Hematopoietic multipotent progenitor cell treated with erythropoietin and hydrocortisone succinate and interleukin-3 and kit ligand, for 8 days (in vitro differentiated cells): Measurements from ENCODE around the gene KCNMB4.
"Not testable (repeated sequence)": the region's sequence is repeated elsewhere in the genome, so short reads cannot be mapped to it uniquely, and the experiment has no call there.

ENCODE experiments used
- DNase-seq: peaks from one replicate; pipeline ENCODE4 v3.0.0-alpha.2; 2015

Gene KCNMB4

DNA sequence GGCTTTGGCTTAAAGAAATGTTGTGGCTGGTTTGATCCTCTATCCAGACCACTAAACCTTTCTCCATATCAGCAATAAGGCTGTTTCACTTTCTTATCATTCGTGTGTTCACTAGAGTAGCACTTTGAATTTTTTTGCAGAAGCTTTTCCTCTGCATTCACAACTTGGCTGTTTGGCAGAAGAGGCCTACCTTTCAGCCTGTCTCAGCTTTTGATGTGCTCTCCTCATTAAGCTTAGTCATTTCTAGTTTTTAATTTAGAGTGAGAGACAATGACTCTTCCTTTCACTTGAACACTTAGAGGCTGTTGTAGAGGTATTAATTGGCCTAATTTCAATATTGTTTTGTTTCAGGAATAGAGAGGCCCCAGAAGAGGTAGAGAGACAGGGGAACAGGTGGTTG, 13.8 kb downstream of the KCNMB4 start:
- DNase-seq, result no peak

DNA sequence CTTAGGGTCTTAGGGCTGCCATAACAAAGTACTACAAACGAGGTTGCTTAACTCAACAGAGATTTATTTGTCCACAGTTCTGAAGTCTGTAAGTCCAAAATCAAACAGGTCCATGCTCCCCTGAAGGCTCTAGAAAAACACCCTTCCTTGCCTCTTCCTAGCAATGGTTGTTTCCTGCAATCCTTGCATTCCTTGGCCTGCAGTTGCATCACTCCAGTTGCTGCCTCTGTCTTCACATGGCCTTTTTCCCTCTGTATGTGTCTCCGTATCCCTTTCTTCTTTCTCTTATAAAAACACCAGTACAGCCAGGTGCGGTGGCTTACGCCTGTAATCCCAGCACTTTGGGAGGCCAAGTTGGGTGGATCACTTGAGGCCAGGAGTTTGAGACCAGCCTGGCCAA, 17.4 kb downstream of the KCNMB4 start:
- DNase-seq, result no peak

DNA sequence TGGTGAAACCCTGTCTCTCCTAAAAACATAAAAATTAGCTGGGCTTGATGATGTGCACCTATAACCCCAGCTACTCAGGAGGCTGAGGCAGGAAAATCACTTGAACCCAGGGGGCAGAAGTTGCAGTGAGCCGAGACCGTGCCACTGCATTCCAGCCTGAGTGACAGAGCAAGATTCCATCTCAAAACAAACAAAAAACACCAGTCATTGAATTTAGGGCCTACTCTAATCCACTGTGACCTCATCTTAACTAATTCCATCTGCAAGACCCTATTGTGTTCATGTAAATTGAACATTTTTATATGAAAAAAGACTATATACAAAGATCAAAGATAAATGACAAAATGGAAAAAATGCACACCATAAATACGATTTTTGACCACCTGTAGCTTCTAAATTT, 17.8 kb downstream of the KCNMB4 start:
- no peak for DNase-seq

DNA sequence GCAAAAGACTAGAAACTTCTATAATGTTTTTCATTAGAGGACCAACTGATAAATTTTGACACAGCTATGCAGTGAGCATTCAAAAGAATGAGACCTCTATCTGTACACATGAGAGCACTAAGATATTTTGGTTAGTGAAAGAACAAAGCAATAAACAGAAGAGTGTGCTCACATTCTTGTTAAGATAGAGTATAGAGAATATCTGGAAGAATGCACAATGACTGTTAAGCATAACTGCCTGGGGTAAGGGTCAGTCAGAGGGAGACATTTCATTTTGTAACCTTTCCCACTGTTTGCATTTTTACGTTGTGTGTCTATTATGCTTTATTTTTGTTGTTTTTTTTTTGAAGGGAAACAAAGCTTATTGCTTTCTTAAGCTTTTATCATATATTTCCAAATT, 20.7 kb downstream of the KCNMB4 start:
- no peak for DNase-seq

DNA sequence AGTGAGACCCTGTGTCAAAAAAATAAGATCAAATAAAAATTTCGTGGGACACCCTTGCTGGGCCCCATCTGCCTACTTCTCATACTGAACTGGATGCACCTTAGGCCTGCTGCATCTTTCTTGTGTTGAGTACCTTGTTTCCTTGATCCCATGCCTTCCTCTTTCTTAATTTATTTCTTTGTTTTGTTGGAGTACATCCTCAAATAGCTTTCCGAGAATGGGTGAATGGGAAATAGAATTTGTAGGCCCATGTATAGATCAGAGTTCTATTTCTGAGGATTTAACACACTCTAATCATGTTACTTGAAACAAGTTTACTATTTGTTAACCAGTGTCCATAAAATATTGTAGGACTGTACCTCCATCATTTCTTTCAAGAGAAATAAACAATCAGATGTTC, 23.6 kb downstream of the KCNMB4 start:
- DNase-seq, result no peak

DNA sequence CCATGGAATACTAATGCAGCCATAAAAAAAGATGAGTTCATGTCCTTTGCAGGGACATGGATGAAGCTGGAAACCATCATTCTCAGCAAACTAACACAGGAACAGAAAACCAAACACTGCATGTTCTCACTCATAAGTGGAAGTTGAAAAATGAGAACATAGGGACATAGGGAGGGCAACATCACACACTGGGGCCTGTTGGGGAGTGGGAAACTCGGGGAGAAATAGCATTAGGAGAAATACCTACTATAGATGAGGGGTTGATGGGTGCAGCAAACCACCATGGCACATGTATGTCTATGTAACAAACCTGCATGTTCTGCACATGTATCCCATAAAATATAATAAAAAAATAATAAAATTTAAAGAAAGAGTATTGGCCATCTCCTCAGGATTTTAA, 26.5 kb downstream of the KCNMB4 start:
- DNase-seq, result not testable (repeated sequence)

DNA sequence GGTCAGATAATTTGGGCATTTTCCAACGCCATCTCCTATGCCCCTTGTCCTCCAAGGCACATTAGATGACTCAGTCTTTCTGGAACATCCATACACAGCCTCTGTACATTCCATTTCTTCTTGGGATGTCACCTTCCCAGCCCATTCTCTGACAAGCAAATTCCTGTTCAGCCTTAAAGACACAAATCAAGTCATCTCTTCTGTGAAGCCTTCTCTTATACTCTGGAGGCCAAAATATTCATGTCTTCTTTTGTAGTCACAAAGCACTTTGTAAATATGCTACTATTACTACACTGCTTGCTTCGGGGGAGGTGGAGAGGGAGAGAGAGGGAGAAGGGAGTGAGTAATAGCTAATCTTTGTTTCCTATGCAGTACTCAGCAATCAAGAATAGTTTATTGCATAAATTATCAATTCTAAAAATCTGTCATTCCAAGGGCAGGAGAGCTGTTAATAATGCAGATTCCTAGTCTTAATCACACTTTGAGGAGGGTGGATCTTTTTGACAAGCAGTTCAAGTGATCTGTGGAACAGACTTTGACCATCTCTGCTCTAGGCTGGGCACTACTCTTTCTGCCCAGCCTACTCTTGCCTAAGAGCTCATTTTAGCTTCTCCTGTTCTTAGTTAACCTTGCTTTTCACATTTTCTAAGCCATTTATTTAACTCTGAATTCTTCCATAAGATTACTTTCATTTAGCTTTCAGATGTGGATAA, 27.9 kb downstream of the KCNMB4 start:
- DNase-seq, result no peak

DNA sequence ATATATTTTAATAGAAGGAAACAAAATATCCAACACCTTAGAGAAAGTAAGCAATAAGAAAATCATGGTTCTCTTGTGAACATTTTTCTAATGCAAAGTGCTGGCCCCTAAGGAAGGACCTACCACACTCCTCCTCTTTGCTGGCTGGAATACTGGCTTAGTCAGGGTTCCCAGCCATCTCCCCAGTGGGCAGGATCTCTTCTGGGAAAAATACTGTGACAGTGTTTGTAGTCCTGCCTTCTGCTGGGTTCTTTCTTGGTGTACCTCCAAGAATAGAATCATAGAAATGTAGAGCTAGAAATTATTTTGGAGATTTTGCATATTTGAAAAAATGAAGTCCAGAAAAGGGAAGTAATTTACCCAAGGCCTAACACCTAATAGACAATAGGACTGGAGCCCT, 31.9 kb downstream of the KCNMB4 start:
- DNase-seq, result no peak

DNA sequence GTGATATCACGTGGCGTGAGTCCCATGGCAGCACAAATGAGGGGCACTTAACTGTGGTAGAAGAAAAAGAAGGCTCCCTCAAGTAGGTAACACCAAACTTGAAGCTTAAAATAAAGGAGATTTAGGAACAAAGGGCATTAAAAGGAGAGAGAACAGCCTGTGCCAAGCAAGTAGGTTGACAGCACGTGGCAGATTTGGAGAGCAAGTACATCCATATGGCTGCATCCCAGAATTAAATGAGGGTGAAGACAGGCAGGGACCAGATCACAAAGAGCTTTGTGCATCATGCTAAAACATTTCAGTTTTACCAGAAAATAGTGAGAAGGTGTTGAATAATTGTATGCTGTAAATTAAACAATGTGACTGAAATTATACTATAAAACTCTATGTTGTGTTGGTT, 32.8 kb downstream of the KCNMB4 start:
- no peak for DNase-seq

DNA sequence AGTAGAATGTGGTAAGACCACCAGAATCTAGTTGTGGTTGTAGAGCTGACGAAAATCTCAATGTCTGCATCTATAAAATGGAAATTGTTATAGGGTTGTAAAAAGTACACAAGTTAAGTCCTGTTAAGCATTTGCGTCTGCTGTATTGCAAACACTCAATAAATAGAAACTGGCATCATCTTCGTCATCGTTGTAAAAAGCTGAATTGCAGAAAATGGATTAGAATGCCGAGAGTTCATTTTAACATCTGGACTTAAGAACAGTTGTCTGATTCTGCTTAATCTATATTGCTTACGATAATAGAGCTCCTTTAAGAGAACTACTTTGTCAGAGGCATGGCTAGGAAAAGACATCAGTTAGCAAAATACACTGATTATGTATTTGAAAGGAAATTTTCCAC, 33.2 kb downstream of the KCNMB4 start:
- no peak for DNase-seq

DNA sequence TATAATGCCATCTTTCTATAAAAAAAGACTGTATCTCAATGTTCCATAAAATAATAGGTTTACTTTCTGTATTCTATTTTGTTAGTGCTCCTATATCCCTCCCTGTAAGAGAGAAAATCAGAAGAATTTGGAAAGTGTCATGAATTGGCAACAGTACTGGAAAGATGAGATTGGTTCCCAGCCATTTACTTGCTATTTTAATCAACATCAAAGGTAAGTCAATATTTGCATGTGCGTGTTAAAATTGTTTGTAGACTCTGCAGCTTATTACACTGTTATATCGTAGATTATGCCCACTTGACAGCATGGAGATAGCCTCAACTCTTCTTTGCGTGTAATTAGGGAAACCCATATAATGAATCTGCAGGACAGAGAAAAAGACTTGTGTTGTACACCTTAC, 34.0 kb downstream of the KCNMB4 start:
- DNase-seq, result no peak

DNA sequence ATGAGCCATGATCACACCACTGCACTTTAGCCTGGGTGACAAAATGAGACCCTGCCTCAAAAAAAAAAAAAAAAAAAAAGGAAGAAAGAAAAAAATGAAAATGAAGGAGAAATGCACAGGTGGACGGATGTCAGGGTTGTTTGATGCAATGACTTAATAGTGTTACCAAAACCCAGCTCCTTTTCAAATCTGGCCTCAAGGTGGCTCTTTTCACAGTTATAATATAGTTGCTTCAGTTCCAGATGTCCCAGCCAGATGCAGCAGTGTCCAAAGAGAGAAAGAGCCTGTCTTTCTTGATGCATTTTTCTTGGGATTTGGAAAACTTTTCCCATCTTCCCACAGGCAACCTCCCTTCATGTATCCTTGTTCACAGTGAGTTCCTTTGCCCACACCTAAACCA, 36.5 kb downstream of the KCNMB4 start:
- no peak for DNase-seq

DNA sequence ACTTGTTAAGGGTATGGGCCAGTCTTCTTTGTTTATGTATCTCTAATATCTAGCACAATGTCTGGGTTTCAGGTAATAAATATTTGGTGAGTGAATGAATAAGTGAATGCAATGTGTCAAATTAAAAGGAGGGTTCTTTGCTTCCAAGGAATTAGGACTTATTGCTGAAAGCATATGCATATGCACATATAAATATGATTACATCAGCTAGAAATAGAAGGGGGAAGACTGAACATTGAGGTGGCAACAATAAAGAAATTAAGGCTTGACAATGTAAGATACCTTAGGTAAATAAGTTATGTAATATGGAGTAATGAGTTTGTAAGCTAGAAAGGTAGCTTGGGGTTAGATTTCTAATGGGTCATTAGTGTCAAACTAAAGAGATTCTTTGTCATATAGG, 37.7 kb downstream of the KCNMB4 start:
- DNase-seq, result no peak

DNA sequence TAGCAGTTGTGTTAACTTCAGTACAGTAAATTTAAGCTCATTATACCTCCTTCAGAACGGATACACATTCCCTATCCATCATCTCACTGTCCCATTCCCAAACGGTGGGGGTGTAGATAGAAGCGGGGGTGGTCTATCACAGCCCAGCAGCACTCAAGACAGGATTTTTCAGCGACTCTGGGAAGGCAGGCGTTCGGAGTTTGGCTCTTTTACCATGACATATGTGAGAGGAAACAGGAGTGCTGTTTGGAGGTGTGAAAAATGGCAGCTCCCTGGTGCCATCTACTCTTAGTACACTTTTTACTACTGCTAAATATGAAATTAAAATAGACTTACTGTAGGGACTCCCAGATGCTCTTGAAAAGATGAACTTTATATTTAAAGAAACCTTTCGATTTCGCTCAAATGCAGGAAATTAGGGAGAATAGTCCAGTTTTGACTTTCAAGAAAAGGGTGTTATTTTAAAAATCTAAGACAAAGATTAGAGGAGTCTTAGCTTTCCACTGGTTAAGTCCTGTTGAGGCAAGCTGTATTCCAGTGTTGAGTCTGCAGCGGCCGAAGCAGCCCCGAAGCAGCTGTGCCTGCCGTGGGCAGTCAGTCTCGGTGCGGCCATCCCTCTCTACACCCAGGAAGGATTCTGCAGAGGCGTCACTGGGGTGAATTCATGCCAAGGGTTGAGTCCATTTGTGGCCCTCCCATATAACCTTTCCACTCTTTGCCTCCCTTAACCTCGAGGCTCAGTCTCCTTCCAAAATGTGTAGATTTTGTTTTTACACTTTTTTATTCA, 42.1 kb downstream of the KCNMB4 start:
- DNase-seq, result no peak

DNA sequence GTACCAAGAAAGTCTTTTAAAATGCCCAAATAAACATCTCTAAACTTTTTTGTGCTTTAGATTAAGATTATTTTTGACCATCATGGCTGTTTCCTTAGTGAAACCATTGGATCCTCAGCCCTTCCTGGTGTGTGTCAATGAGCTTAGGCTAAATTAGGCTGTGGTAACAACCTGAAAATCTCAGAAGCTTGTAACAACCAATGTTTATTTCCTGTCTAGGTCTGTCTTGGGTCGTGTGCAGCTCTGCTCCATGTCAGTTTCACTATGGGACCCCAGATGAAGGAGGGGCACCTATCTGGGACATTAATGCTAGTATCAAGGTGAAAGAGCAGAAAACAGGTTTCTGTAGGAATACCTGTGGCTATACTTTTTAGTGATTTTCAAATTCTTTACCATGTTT, 49.9 kb downstream of the KCNMB4 start:
- no peak for DNase-seq

DNA sequence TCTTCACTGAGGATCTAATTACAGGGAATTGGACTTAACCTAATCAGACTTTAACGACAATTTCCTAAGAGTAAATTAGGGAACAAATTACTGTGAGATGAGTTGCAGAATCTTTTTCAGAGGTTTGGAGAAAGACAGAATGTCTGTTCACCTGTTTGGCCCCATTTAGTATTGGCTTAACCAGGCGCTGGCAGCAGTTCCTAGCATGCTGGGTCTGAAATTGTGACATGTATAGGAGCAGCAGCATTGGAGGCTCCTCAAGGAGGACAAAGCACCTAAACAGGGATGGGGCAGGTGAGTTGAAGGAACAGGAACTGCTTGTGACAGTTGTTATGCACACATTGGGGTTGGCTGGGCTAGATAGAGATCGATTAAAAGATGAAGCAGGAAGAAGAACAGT, 51.0 kb downstream of the KCNMB4 start:
- no peak for DNase-seq

DNA sequence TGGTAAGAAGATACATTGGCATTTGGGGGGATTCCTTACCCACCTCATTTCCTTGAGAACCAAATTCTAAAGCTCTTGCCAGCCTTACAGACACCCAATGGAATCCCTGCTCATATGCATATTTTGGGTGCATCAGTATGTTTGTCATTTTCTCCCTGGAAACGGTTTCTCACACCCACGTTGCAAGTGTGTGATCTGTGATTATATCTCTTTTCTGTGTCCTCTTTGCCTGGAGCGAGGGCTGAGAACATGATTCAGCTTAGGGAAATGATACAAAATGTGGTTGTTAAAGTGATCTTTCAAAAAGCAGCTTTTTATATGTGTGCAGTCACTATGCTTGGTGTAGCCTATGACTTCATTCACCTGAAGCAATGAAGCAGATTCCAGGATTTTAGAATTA, 52.0 kb downstream of the KCNMB4 start:
- no peak for DNase-seq

DNA sequence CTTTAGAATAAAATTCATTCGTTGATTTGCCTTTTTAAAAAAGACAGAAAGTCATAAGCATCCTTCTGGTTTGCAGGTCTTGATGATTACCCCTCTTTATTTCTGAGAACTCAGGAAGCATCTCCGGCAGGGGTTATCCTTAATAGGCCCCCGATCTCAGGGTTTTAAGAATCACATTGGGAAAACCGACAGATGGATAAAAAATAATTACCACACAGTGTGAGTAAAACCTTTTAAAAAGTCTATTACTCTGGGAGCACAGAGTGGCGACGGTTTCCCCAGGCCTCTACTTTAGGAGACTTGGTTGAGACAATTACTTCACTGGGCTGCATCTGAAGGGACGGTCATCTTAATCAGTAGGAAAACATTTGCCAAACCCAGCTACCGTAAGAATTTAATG, 56.5 kb downstream of the KCNMB4 start:
- no peak for DNase-seq

DNA sequence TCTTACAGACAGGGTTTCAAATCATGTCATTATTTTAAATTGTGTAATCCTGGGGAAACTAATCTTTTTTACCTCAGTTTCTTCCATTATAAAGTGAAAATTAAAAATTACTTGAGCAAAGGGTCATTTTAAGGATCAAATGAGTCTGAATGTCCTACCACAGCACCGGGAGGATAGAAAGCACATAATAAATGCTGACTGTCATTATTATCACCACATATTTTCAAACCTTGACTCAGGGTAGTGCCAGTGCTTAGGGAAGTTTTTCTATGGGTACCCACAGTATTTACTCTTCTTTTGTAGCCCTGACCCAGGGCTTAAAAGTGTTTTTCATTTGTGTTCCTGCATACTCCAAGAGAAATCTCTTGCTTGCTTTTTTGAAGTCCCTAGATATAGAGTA, 60.5 kb downstream of the KCNMB4 start:
- DNase-seq, result no peak

DNA sequence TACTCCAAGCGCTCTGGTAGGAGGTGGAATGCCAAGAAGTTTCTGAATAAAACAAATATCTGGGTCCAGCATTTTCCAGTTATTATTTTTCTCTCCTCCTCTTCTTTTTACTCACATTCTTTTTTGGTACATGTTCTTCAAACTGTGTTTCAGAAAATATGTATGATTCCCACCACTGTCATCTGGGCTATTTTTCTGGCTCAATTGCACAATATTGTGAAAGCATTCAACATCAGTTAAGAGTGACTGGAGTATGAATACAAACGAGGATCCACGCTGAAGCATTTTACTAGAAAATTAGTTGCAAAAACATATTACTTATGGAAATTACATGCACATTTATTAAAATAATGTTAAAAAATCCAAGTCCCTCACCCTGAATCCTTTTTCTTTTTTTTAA, 61.5 kb downstream of the KCNMB4 start:
- DNase-seq, result no peak

DNA sequence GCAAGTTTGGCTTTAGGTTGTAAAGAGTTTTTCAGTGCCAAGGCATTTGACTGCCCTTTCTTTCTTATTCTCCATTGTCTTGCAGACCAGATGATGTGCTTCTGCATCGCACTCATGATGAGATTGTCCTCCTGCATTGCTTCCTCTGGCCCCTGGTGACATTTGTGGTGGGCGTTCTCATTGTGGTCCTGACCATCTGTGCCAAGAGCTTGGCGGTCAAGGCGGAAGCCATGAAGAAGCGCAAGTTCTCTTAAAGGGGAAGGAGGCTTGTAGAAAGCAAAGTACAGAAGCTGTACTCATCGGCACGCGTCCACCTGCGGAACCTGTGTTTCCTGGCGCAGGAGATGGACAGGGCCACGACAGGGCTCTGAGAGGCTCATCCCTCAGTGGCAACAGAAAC, 64.3 kb downstream of the KCNMB4 start:
- no peak for DNase-seq

DNA sequence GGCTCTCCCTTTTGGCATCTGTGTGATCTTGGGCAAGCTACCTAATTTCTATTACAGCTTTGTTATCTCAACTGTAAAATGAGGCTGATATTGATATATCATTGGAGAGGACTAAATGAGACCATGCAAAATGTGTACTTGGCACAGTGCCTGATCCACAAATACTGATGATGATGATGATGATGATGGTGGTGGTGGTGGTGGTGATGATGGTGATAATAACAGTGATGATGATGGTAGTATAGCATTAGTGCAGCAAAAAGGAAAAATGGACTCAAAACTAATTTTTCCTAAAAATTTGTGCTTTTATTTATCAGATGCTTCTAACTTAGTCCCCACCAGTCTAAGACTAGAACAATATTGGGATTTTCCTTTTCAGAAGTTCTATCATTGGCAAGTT, 70.7 kb downstream of the KCNMB4 start:
- DNase-seq, result no peak

DNA sequence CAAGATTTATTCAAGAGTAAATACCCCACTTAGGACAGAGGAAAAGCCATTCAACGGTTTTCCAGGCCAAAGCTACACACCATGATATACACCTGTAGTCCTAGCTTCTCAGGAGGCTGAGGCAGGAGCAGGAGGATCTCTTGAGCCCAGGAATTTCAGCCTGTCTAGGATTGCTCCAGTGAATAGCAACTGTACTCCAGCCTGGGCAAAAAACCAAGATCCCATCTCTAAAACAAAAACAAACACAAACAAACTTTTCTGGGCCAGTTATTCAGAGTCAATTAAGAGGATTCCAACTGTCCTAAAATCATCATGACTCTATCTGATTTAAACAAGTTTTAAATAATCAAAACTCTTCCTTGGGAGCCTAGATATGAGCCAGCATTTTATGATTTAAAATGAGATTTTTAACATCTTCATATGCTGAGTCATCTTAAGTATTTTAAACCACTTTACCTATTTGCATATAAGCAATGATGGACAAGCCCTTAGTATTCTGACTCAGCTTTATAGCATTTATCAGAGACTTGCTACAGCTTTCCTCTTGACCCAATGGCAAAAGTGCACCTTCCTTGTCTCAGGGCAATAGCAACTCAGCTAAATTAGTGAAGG, 77.1 kb downstream of the KCNMB4 start:
- DNase-seq, result no peak

DNA sequence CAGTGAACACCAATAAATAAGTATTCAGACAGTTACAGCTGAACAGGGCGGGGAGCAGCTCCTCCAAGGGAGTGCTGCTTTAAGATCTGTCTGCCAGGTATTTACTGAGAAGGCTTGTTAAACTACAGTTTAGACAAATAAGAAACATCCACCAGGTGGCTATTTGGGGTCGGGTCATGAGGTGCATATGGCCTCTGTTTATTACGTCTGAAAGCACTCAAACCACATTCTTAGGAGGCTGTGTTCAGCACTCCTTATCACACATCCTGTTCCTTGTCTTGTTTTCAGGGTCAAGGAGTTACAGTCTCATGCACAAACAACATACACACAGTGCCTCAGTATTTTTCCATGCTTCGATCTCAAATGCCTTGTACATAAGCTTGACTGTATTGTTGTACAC, 78.8 kb downstream of the KCNMB4 start:
- DNase-seq, result no peak
